T-helper 2 cell (primary cell): ENCODE measurements around the gene PCSK6.
"Not testable (repeated sequence)": the region's sequence is repeated elsewhere in the genome, so short reads cannot be mapped to it uniquely, and the experiment has no call there.

Source experiments
- DNase-seq, 5 experiments: peaks; one replicate each; pipeline versions ENCODE4 v3.0.0 to v3.0.0-alpha.2; 2012 to 2022

Gene PCSK6

DNA sequence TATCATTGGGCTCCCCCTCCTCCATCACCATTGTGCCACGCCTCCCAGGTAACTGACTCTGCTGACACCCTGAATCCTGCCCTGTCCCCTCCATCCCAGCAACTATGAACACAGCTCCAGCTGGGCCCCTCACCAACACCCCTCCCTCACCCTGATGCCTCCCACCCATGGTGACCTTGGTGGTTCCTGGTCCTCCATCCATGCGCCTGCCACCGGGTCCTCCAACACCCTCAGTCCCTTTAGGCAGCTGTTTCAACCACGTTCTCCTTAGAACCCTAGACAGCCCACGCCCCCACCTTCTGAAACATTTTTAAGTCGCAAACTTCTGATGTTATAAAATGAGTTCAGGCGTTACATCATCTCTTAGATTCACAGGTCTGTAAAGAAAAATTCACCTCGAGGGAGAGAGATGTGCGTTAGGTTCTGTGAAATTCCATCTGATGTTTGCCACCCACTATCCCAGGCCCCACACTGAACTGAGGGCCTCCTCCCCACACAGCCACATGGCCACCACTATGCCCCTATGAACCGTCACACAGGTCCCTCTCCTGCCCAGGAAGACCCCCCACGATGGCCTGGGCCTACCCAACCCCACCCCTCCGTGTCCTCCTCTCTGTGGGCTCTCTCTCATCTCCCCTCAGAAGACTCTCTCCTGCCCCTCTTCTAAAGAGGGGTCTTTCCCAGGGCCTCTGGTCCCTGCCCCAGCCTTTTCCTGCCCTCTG lies 29.8 kb downstream of the PCSK6 start:
- no peak for DNase-seq

- no peak for DNase-seq
Observed at GRCh38 chr15:101458908-101459578, 30.5 kb downstream of the PCSK6 start.

DNA sequence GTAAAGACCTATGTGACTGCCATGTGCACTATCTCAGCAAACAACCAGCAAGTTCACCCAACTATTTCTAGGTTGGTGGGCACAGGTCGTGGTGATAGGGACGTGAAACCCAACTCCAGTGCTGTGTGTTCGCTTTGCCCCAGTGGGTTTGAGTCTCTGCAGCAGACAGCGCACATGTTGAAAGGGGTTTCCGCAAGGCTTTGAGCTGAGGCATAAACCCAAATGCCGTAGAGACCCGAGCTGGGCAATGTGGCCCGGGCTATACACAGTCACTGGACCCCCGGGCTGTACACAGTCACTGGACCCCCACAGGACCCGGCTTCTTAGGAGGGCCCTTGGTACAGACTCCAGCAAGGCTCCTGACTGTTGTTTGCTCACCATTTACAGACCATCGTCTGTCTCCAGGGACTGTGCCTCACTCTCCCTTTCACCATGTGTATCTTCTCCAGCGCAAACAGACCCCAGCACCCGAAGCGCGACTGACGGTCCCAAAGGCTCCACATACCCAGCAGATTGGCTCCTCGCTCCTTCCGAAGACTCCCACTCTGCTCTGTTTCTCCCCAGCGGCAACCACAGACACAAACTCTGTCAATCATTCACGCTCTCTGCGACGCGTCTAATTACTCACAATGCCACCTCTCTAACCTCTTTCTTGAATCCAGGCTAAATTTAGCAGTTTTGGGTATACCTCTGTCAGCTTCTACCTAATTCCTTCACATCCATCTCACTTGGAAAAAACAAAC lies 31.2 kb downstream of the PCSK6 start:
- DNase-seq = no peak

- no peak for DNase-seq
Observed at GRCh38 chr15:101457696-101458095, 31.8 kb downstream of the PCSK6 start.

DNA sequence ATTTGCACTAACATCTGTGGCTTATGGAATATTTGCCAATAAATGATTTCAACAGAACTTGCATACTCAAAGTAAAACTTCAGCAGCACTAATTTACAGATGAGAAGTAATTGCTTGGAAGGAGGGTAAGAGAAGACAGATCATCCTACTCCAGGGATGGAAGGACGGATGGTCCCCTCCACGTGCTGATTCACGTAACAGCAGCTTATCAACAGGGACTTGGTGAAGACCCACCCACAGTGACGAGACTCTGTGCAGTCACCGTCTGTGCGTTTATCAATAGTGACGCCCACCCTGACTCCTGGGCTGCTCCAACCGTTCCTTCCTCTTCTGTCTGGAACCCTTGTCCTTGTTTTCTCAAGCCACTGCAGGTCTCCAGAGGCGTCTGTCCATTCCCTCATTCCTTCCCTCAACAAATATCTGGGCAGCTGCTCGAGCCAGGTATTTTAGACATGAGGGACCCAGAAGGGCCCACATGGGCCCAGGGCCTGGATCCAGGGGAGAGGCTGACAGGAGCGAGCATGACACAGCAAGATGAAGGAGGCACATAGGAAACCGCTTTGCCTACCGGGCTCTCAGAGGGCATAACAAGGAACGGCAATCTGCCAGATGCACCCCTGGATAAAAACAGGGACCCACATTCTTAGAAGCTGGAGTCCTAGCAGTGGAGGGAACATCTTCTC lies 33.3 kb downstream of the PCSK6 start:
- DNase-seq = no peak

GRCh38 chr15:101455291-101456025 lies 34.0 kb downstream of the PCSK6 start:
- peak in 1 of 5 experiments; percentile 37 for DNase-seq

DNA sequence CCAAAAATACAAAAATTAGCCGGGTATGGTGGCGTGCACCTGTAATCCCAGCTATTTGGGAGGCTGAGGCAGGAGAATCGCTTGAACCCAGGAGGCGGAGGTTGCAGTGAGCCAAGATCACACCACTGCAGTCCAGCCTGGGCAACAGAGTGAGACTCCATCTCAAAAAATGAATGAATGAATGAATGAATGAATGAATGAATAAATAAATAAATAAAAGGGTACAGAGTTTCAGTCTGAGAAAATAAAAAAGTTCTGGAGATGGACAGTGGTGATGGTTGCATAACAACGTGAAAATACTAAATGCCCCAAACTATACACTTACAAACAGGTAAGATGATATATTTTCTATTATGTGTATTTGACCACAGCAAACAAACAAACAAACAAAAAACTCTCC lies 34.7 kb downstream of the PCSK6 start:
- not testable (repeated sequence) for DNase-seq

DNA sequence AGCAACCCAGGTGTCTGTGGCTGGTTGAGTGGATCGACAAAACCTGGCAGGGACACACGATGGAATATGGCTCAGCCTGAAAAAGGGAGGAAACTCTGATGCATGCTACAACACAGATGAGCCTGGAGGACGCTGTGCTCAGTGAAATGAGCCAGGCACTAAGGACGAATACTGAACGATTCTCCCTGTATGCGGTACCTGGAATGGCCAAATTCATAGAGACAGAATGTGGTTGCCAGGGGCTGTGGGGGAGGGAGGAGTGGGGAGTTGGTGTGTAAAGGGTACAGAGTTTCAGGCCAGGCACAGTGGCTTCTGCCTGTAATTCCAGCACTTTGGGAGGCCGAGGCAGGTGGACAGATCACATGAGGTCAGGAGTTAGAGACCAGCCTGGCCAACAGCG lies 35.1 kb downstream of the PCSK6 start:
- DNase-seq = no peak

GRCh38 chr15:101453123-101454120 lies 36.1 kb downstream of the PCSK6 start:
- no peak for DNase-seq

DNA sequence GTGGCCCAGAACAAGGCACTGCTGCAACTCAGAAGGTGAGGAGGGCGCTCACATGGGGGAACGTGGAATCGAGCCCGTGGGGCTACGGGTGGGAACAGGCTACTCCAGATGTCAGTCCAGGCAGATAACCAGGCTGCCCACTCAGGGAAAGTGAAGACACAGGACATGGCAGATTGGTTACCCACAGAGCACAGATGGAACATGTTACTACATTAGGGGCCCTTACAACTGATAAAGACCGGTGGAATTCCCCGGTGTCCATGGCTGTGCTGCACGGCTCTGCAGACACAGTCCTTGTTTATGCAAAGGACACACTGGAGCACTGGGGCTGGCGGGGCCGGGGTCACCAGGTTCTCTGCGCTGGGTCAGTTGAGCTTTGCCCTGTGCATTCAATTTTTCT lies 36.9 kb downstream of the PCSK6 start:
- DNase-seq = no peak

DNA sequence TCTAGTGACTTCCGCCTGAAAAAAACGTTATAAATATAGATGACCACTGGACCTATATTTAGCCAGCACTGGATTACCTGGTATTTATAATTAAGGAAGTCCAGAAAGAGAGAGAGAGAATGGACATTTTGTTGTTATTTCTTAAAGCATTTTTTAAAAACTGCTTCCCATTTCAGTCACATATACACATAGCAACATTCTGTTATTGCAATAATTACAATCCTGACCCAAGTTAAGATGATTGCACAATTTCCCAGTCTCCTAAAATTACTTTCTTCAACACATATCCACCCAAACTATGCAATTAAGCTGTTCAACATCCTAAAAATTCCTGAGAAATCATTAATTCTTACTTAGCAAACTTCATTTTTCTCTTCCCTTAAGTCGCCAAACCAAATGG lies 37.7 kb downstream of the PCSK6 start:
- no peak for DNase-seq

- no peak for DNase-seq
Observed at GRCh38 chr15:101451266-101451799, 38.2 kb downstream of the PCSK6 start.

DNA sequence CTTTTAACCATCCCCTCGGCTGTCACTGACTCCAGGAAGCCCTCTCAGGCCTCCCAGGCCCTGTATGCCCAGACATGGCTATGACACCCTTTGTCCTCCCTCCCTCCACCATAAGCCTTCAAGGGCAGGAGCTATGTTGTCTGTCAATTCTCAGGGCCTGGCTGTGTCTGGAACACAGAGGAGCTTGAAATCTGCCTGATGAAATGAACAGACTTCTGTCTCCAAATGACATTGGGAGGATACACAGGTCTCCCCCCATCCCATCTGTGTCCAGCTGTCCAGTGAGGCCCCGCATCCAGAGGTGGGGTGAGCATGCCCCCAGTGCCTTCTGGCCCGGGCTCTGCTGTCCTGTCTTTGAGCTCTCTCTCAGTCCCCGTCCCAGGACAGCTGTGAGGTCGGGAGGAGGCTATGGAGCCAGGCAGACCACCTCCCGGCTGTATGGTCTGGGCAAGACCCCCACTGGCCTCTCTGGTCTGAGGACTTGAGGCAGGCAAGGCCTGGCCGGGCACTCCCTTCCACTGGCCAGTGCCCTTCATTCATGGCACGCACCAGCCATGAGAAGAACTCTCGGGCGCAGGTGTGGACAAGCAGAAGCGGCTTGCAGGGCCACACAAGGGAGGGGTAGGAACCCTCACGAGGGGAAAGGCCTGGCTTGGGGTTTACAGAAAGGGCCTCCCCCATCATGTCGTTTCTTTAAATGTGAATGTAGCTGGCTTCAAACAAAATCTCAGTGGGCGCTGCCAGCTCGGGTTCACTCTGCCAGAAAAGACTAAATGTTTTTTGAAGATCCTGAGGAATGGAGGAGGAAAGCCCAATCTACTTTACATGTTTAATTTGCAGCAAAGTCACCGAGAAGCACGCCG lies 38.9 kb downstream of the PCSK6 start:
- no peak for DNase-seq

DNA sequence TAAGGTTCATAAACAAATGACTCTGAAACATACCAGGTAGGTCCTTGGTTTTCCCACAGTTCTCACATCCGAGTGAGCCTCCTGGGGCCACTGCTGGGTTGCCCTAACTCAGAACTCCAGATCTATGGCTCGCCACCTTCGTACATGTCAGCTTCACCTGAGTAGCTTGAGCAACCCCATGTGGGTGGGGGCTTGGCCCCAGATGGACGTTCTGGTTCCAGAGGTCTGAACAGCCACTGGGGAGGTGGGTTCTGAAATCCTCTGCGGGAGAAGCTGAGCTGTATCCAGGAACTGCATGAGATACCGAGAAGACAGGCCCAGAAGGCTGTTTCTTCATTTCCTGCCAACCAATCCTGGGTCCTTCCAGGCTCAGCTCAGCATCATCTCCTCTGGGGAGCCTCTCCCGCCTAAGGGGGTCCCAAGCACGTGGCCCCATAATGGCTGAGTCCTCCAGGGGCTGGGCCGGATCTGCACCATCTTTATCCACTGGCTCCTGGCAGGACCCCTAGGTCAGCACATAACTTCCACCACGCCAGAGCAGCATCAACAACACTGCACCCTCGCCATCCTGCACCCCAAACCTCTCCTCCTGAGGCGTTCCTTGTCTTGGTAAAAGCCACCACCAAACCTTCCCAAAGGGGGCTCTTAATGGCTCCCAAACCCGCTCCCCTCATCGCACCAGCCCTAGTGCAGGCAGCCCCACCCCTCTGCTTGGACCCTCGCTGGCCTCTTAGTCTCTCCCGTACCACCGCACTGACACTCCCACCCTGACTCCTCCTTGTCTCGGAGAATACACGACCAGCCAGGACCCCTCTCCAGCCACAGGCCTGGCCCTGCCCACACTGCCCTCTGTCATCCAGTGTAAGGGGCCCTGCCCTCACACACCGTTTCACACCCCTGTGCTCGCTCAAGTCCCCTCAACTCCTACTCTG lies 39.8 kb downstream of the PCSK6 start:
- no peak for DNase-seq

- no peak for DNase-seq
Observed at GRCh38 chr15:101448336-101448735, 41.2 kb downstream of the PCSK6 start.

- no peak for DNase-seq
Observed at GRCh38 chr15:101447561-101448071, 41.9 kb downstream of the PCSK6 start.

GRCh38 chr15:101447168-101447533 lies 42.4 kb downstream of the PCSK6 start:
- no peak for DNase-seq

DNA sequence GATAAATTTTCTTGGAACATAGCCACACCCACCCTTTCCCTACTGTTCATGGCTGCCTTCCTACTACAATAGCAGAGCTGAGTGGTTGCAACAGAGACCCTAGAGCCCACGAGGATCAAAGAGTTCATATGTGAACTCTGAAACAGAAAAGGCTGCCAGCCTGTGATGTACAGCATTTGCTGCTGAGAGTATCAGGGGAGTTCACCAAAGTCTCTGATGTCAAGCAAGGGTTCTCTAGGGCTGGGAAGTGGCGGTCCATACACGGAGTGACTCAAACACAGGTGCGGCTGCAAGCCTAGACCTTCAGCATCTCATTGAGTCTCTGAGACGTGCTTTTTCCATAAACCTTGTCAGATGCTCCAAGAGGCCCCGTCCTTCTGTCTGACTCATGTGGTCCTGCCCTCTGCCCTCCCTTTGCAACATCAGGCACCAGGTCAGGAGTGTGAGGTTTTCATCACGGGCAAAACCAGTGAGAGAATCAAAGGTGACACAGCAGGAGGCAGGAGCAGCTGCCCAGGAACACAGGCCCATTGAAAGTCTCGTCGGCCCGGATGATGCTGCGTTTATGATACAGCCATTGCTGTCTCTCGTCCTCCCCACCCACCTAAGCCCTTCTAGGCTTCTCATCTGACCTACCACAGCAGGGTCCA lies 42.9 kb downstream of the PCSK6 start:
- DNase-seq = no peak
